ENCODE measurements around the gene RIMKLA. TPM values are rescaled to one million over a fixed set of nuclear protein-coding genes. Genes with fewer than 3 reads are reported as not detected.

Gene RIMKLA
- total and polyA plus RNA-seq, 2 of the 13 experiments (the other 11 are each of a cell fraction or from before 2014, with no cell fraction given), result 2.5 to 3.8 TPM

- TF ChIP-seq NFRKB (IDR thresholded peaks at IDR 0.05) (no peak), ZNF543 (CRISPR knock-in tag; IDR thresholded peaks at IDR 0.05) (peak; percentile 81), ZNF552 (CRISPR knock-in tag; IDR thresholded peaks at IDR 0.05; ENCODE audit: borderline replicate concordance) (peak; percentile 96; the same call in 1 of the 2 replicates), ZNF558 (CRISPR knock-in tag; IDR thresholded peaks at IDR 0.05; ENCODE audit: borderline replicate concordance) (no peak; the same call in 1 of the 2 replicates), E2F2 (CRISPR knock-in tag; IDR thresholded peaks at IDR 0.05; ENCODE audit: borderline replicate concordance) (no peak), SAFB2 (CRISPR knock-in tag; IDR thresholded peaks at IDR 0.05; ENCODE audit: borderline replicate concordance, low read depth) (peak; percentile 35; the same call in 1 of the 2 replicates), SNAPC2 (CRISPR knock-in tag; IDR thresholded peaks at IDR 0.05) (no peak), ZNF225 (CRISPR knock-in tag; IDR thresholded peaks at IDR 0.05) (peak; percentile 88; the same call in 1 of the 2 replicates), KLF12 (CRISPR knock-in tag; IDR thresholded peaks at IDR 0.05; ENCODE audit: borderline replicate concordance) (peak; percentile 53; the same call in 1 of the 2 replicates), ZNF318 (CRISPR knock-in tag; IDR thresholded peaks at IDR 0.05) (0 out of 2 replicates have a peak, but pooled peaks have one; percentile 7)
- TF ChIP-seq, protein P1, sequence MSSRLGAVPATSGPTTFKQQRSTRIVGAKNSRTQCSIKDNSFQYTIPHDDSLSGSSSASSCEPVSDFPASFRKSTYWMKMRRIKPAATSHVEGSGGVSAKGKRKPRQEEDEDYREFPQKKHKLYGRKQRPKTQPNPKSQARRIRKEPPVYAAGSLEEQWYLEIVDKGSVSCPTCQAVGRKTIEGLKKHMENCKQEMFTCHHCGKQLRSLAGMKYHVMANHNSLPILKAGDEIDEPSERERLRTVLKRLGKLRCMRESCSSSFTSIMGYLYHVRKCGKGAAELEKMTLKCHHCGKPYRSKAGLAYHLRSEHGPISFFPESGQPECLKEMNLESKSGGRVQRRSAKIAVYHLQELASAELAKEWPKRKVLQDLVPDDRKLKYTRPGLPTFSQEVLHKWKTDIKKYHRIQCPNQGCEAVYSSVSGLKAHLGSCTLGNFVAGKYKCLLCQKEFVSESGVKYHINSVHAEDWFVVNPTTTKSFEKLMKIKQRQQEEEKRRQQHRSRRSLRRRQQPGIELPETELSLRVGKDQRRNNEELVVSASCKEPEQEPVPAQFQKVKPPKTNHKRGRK (CRISPR knock-in tag; IDR thresholded peaks at IDR 0.05), result no peak
- TF ChIP-seq, protein P2, sequence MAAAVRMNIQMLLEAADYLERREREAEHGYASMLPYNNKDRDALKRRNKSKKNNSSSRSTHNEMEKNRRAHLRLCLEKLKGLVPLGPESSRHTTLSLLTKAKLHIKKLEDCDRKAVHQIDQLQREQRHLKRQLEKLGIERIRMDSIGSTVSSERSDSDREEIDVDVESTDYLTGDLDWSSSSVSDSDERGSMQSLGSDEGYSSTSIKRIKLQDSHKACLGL (CRISPR knock-in tag; IDR thresholded peaks at IDR 0.05), result peak; percentile 85; the same call in 1 of the 2 replicates
- TF ChIP-seq, protein P3, sequence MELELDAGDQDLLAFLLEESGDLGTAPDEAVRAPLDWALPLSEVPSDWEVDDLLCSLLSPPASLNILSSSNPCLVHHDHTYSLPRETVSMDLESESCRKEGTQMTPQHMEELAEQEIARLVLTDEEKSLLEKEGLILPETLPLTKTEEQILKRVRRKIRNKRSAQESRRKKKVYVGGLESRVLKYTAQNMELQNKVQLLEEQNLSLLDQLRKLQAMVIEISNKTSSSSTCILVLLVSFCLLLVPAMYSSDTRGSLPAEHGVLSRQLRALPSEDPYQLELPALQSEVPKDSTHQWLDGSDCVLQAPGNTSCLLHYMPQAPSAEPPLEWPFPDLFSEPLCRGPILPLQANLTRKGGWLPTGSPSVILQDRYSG (CRISPR knock-in tag; IDR thresholded peaks at IDR 0.05), result peak; percentile 60; the same call in 1 of the 2 replicates
Measured at GRCh38 chr1:42456010-42456753, 75.6 kb downstream of the RIMKLA start, which contains the start of the genes PPCS and ZMYND12 (continued).

Data from HepG2 (cell line).